ENCODE results near the gene CREM. TPM values are rescaled to one million over a fixed set of nuclear protein-coding genes. Genes with fewer than 3 reads are reported as not detected.

The CREM gene
- total and polyA plus RNA-seq, 10 of the 15 experiments (the other 5 are each of a cell fraction or from before 2014, with no cell fraction given): 51.3 to 115 (median 70.6) TPM

DNA sequence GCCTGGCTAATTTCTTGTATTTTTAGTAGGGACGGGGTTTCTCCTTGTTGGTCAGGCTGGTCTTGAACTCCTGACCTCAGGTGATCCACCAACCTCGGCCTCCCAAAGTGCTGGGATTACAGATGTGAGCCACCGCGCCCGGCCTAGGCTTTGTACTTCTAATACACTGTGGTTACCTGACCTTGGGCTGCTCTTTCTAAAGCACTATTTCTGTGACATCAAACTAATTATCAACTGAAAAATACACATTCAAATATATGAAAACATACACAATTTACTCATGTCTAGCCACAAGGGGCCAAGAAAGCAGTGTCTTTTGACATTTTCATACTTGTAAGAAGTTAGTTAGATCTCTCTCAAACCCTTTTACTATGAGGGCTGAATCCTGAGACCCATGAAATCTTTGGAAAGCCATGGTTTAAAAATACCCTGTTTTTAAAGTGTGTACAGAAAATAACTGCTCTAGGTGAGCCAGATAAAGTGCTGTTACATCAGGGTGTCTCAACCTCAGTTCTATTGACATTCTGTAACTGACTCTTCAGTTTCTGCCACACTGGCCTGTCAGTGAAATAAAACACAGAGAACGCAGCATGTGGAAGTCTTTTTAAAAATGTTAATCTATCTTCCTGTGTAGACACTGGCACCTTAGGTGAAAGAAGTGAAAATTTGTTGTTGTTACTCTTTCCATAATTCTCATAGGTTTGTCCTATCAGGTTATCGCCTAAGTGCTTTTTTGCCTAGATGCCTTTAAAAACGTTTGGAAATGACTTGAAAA, 58.8 kb downstream of the CREM start (continued):
- TF ChIP-seq, protein P1, sequence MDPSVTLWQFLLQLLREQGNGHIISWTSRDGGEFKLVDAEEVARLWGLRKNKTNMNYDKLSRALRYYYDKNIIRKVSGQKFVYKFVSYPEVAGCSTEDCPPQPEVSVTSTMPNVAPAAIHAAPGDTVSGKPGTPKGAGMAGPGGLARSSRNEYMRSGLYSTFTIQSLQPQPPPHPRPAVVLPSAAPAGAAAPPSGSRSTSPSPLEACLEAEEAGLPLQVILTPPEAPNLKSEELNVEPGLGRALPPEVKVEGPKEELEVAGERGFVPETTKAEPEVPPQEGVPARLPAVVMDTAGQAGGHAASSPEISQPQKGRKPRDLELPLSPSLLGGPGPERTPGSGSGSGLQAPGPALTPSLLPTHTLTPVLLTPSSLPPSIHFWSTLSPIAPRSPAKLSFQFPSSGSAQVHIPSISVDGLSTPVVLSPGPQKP (IDR thresholded peaks at IDR 0.05; ENCODE audit: low read depth, low read length): no peak
- TF ChIP-seq MTA2 (IDR thresholded peaks at IDR 0.05; ENCODE audit: low read depth) (peak; percentile 84), MEF2B (IDR thresholded peaks at IDR 0.05; ENCODE audit: partially characterized antibody, poor library complexity, severe bottlenecking) (peak; percentile 69), SMAD5 (IDR thresholded peaks at IDR 0.05; ENCODE audit: low read depth) (peak; percentile 52; the same call in 1 of the 2 replicates), BCL11A (IDR thresholded peaks at IDR 0.05; ENCODE audit: low read depth, low read length) (peak; percentile 58), HDAC6 (IDR thresholded peaks at IDR 0.05; ENCODE audit: unreplicated experiment) (no peak), POLR2AphosphoS5 (IDR thresholded peaks at IDR 0.05; ENCODE audit: low read length) (peak; percentile 63; the same call in 1 of the 2 replicates), BHLHE40 (IDR thresholded peaks at IDR 0.05; ENCODE audit: borderline replicate concordance in 1 of 2, low read depth in 2 of 2, low read length in 1 of 2) (peak in 1 of 2 experiments; percentile 83; a peak in 2 of 4 replicates), TCF12 (IDR thresholded peaks at IDR 0.05; ENCODE audit: low read depth, low read length) (no peak), HDGF (IDR thresholded peaks at IDR 0.05) (0 out of 2 replicates have a peak, but pooled peaks have one; percentile 45), ZSCAN29 (IDR thresholded peaks at IDR 0.05) (0 out of 2 replicates have a peak, but pooled peaks have one; percentile 45)
- TF ChIP-seq, protein P2, sequence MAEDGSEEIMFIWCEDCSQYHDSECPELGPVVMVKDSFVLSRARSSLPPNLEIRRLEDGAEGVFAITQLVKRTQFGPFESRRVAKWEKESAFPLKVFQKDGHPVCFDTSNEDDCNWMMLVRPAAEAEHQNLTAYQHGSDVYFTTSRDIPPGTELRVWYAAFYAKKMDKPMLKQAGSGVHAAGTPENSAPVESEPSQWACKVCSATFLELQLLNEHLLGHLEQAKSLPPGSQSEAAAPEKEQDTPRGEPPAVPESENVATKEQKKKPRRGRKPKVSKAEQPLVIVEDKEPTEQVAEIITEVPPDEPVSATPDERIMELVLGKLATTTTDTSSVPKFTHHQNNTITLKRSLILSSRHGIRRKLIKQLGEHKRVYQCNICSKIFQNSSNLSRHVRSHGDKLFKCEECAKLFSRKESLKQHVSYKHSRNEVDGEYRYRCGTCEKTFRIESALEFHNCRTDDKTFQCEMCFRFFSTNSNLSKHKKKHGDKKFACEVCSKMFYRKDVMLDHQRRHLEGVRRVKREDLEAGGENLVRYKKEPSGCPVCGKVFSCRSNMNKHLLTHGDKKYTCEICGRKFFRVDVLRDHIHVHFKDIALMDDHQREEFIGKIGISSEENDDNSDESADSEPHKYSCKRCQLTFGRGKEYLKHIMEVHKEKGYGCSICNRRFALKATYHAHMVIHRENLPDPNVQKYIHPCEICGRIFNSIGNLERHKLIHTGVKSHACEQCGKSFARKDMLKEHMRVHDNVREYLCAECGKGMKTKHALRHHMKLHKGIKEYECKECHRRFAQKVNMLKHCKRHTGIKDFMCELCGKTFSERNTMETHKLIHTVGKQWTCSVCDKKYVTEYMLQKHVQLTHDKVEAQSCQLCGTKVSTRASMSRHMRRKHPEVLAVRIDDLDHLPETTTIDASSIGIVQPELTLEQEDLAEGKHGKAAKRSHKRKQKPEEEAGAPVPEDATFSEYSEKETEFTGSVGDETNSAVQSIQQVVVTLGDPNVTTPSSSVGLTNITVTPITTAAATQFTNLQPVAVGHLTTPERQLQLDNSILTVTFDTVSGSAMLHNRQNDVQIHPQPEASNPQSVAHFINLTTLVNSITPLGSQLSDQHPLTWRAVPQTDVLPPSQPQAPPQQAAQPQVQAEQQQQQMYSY (CRISPR knock-in tag; IDR thresholded peaks at IDR 0.05): no peak

Measured in GM12878 (cell line).